Breast epithelium (tissue), 3 donors: ENCODE measurements around the gene KRT3.

ENCODE experiments used
- POLR2A ChIP-seq: fragments of 450-650 bp; IDR thresholded peaks from one replicate; pipeline ENCODE4 v1.6.1; 2016; ENCODE audit warnings: antibody characterized with exemption, mild to moderate bottlenecking, moderate library complexity
- TF ChIP-seq, protein P1 (sequence below), 3 donors: fragments of 450-650 bp; IDR thresholded peaks; one replicate each; pipeline ENCODE4 v1.5.1; 2016 to 2017; ENCODE audit warnings: antibody characterized with exemption in 3 of 3, mild to moderate bottlenecking in 3 of 3, moderate library complexity in 3 of 3

DNA sequence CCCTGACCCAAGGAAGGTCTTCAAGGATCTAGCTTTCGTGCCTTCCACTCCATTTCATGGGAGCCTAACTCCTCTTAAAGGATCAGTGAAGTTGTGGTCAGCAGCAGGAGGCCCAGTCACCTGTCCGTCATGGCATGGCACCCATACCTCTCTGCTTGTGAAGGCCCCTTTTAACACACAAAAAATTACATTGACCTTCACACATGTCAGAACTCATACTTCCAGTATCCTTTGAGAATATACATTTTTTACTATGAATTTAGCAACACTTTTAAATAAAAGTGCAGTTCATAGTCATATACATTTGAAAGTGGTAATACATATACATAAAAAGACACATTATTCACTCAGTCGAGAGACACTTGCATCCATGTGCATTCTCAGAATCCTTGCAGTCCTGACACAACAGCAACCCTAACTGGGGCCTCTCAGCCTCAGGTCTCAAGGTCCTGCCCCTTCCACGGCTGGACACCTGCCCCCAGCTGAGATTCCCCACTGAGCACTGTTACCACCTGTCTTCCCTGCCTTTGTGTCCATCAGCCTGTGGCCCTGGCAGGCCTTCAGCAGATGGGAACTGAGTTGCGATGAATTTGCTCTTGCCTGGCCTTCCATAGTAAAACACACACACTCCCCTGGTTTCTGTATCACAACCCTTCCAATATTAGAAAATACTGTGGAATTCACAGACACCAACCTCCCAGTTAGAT is 3.7 kb upstream of the KRT3 start:
- TF ChIP-seq, protein P1, sequence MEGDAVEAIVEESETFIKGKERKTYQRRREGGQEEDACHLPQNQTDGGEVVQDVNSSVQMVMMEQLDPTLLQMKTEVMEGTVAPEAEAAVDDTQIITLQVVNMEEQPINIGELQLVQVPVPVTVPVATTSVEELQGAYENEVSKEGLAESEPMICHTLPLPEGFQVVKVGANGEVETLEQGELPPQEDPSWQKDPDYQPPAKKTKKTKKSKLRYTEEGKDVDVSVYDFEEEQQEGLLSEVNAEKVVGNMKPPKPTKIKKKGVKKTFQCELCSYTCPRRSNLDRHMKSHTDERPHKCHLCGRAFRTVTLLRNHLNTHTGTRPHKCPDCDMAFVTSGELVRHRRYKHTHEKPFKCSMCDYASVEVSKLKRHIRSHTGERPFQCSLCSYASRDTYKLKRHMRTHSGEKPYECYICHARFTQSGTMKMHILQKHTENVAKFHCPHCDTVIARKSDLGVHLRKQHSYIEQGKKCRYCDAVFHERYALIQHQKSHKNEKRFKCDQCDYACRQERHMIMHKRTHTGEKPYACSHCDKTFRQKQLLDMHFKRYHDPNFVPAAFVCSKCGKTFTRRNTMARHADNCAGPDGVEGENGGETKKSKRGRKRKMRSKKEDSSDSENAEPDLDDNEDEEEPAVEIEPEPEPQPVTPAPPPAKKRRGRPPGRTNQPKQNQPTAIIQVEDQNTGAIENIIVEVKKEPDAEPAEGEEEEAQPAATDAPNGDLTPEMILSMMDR (IDR thresholded peaks at IDR 0.05), result no peak
- TF ChIP-seq POLR2A, result no peak
